Ishikawa (cell line): ENCODE measurements around the gene RAB27B.

Experiments
- CREB1 ChIP-seq: IDR thresholded peaks from 2 replicates; pipeline ENCODE4 v1.6.1; 2012; ENCODE audit warnings: low read depth
- EP300 ChIP-seq: IDR thresholded peaks from 2 replicates; pipeline ENCODE4 v1.6.1; 2012; ENCODE audit warnings: borderline replicate concordance
- FOXM1 ChIP-seq: IDR thresholded peaks from 2 replicates; pipeline ENCODE4 v1.6.1; 2012; ENCODE audit warnings: low read depth, borderline replicate concordance
- NFIC ChIP-seq: IDR thresholded peaks from 2 replicates; pipeline ENCODE4 v1.6.1; 2012
- RAD21 ChIP-seq: IDR thresholded peaks from 2 replicates; pipeline ENCODE4 v1.6.1; 2012; ENCODE audit warnings: low read depth
- TAF1 ChIP-seq: IDR thresholded peaks from 2 replicates; pipeline ENCODE4 v1.6.1; 2012; ENCODE audit warnings: low read depth, mild to moderate bottlenecking
- TCF12 ChIP-seq: IDR thresholded peaks from 2 replicates; pipeline ENCODE4 v1.6.1; 2012; ENCODE audit warnings: low read depth
- TEAD4 ChIP-seq: IDR thresholded peaks from 2 replicates; pipeline ENCODE4 v1.6.1; 2012
- YY1 ChIP-seq: IDR thresholded peaks from 2 replicates; pipeline ENCODE4 v1.6.1; 2012; ENCODE audit warnings: low read depth
- TF ChIP-seq, protein P1 (sequence below): IDR thresholded peaks from 2 replicates; pipeline ENCODE4 v1.6.1; 2012
- TF ChIP-seq, protein P2 (sequence below): IDR thresholded peaks from 2 replicates; pipeline ENCODE4 v1.6.1; 2012
- TF ChIP-seq, protein P3 (sequence below): IDR thresholded peaks from 2 replicates; pipeline ENCODE4 v1.6.1; 2012; ENCODE audit warnings: low read depth, mild to moderate bottlenecking

DNA sequence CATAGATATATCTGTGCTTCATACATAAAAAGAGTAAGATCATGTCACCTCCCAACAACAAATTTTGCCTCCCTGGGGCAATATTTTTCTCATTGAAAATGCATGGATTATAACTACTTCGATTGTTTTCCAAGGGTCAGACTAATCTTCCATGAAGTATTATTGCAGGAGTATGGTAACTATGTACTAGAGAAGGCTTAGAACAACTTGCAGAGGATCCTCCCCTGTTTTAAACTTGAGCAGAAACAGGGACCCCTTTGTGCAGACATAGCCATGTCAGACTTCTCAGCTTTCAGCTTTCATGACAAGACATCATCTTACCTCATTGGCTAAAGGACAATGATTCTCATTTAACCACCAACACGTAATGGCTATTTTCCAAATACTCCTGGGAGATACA is 13.2 kb upstream of the RAB27B start:
- TF ChIP-seq YY1, result no peak
- no peak for TF ChIP-seq NFIC
- TF ChIP-seq RAD21, result no peak
- TF ChIP-seq, protein P1, sequence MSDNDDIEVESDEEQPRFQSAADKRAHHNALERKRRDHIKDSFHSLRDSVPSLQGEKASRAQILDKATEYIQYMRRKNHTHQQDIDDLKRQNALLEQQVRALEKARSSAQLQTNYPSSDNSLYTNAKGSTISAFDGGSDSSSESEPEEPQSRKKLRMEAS, result no peak
- TF ChIP-seq TAF1, result no peak
- no peak for TF ChIP-seq TEAD4
- TF ChIP-seq FOXM1, result no peak
- TF ChIP-seq, protein P2, sequence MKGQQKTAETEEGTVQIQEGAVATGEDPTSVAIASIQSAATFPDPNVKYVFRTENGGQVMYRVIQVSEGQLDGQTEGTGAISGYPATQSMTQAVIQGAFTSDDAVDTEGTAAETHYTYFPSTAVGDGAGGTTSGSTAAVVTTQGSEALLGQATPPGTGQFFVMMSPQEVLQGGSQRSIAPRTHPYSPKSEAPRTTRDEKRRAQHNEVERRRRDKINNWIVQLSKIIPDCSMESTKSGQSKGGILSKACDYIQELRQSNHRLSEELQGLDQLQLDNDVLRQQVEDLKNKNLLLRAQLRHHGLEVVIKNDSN, result no peak
- TF ChIP-seq EP300, result no peak
- TF ChIP-seq, protein P3, sequence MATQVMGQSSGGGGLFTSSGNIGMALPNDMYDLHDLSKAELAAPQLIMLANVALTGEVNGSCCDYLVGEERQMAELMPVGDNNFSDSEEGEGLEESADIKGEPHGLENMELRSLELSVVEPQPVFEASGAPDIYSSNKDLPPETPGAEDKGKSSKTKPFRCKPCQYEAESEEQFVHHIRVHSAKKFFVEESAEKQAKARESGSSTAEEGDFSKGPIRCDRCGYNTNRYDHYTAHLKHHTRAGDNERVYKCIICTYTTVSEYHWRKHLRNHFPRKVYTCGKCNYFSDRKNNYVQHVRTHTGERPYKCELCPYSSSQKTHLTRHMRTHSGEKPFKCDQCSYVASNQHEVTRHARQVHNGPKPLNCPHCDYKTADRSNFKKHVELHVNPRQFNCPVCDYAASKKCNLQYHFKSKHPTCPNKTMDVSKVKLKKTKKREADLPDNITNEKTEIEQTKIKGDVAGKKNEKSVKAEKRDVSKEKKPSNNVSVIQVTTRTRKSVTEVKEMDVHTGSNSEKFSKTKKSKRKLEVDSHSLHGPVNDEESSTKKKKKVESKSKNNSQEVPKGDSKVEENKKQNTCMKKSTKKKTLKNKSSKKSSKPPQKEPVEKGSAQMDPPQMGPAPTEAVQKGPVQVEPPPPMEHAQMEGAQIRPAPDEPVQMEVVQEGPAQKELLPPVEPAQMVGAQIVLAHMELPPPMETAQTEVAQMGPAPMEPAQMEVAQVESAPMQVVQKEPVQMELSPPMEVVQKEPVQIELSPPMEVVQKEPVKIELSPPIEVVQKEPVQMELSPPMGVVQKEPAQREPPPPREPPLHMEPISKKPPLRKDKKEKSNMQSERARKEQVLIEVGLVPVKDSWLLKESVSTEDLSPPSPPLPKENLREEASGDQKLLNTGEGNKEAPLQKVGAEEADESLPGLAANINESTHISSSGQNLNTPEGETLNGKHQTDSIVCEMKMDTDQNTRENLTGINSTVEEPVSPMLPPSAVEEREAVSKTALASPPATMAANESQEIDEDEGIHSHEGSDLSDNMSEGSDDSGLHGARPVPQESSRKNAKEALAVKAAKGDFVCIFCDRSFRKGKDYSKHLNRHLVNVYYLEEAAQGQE, result no peak
- TF ChIP-seq TCF12, result no peak
- no peak for TF ChIP-seq CREB1
